MCF 10A (cell line): Measurements from ENCODE around the gene SPANXN1. TPM values are rescaled to one million over a fixed set of nuclear protein-coding genes. Genes with fewer than 3 reads are reported as not detected.
"Not testable (repeated sequence)": the region's sequence is repeated elsewhere in the genome, so short reads cannot be mapped to it uniquely, and the experiment has no call there.

Experiments
- Bru-seq: library from RNA; stranded (reverse); fragments of 400-500 nt; gene quantifications from one replicate; lab custom pipeline; 2021; lab: Mats Ljungman, UMichigan
- BruChase-seq, 2 experiments: library from RNA; stranded (reverse); fragments of 400-500 nt; gene quantifications; one replicate each; lab custom pipeline; 2021; lab: Mats Ljungman, UMichigan
- BruUV-seq: library from RNA; stranded (reverse); fragments of 400-500 nt; replicated peaks from 2 replicates; lab custom pipeline; 2021; lab: Mats Ljungman, UMichigan
- CTCF ChIA-PET: fragments of 300-600 bp; sonication (Branson Sonifier 250); formaldehyde crosslinking; extraction: SDS; loops from one replicate; lab custom pipeline; 2021; ENCODE audit warnings: antibody characterized with exemption, inconsistent platforms; lab: Yijun Ruan, JAX
- POLR2A ChIA-PET: fragments of 300-600, 350-650 bp; sonication (Branson Sonifier 250); formaldehyde crosslinking; extraction: SDS; loops from one replicate; lab custom pipeline; 2020; ENCODE audit warnings: antibody characterized with exemption, inconsistent platforms; lab: Yijun Ruan, JAX
- DNase-seq: peaks from one replicate; pipeline ENCODE4 v3.0.0-alpha.2; 2018; ENCODE audit not compliant: unreplicated experiment
- H3K27ac Mint-ChIP-seq: one replicate; pipeline ENCODE4 v1.8.0; 2022; ENCODE audit warnings: mild to moderate bottlenecking, low read depth, mixed read lengths; ENCODE audit not compliant: unreplicated experiment
- H3K27me3 Mint-ChIP-seq: one replicate; pipeline ENCODE4 v1.8.0; 2022; ENCODE audit warnings: mixed read lengths; ENCODE audit not compliant: insufficient read depth, unreplicated experiment
- H3K36me3 Mint-ChIP-seq: one replicate; pipeline ENCODE4 v1.8.0; 2022; ENCODE audit warnings: mild to moderate bottlenecking, moderate library complexity, mixed read lengths; ENCODE audit not compliant: insufficient read depth, unreplicated experiment
- H3K4me1 Mint-ChIP-seq: one replicate; pipeline ENCODE4 v1.8.0; 2022; ENCODE audit warnings: mixed read lengths; ENCODE audit not compliant: insufficient read depth, unreplicated experiment
- H3K4me3 Mint-ChIP-seq: one replicate; pipeline ENCODE4 v1.8.0; 2022; ENCODE audit warnings: mild to moderate bottlenecking, moderate library complexity, mixed read lengths; ENCODE audit not compliant: unreplicated experiment
- H3K9me3 Mint-ChIP-seq: one replicate; pipeline ENCODE4 v1.8.0; 2022; ENCODE audit warnings: mixed read lengths; ENCODE audit not compliant: unreplicated experiment
- CTCF ChIP-seq: fragments of 200-600 bp; IDR thresholded peaks from one replicate; pipeline ENCODE4 v1.8.0; 2022; ENCODE audit warnings: antibody characterized with exemption, mild to moderate bottlenecking; ENCODE audit not compliant: unreplicated experiment
- intact Hi-C: fragments of 100-400 bp; cut with micrococcal nuclease; formaldehyde crosslinking; loops from 2 replicates; pipeline ENCODE4 v1.14.1; 2022
- long read RNA-seq: library from polyadenylated mRNA; stranded (forward); transcript quantifications from one replicate; pipeline ENCODE4 v2.0.0, GENCODE V29; 2022
- total RNA-seq: library from RNA; stranded (reverse); gene quantifications from 2 replicates; pipeline ENCODE4 v1.2.3, GENCODE V29; 2022

Gene SPANXN1, protein sequence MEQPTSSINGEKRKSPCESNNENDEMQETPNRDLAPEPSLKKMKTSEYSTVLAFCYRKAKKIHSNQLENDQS
- total RNA-seq, result not detected in 2 replicates
- Bru-seq, nascent RNA, result not detected
- BruChase-seq, experiment 1, labeled RNA remaining after a 6-hour chase, result percentile 8 among the genes with signal in this experiment
- BruChase-seq, experiment 2, labeled RNA remaining after a 2-hour chase, result not detected
- long read RNA-seq, result 0 reads

DNA sequence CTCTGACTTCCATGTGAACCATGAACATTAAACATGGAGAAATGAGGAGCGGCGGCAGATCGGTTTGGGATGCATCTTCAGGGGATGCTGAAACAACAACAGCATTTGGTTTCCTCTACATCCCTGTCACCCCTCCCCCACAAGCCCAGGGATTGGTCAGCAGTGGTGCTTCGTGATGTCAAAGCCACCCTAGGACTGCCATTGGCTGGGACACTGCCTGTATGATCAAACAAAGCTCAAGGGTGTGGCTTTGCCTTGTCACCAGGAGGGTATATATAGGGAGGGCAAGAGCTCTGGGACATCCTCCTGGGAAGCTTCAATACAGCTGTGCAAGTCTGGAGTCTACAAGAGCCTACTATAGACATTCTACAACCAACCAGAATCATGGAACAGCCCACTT is at the start of gene SPANXN1:
TSS of gene SPANXN1 (plus strand) at position 301 of the 400 bp plus-strand sequence. CDS start at position 385, 84 bp downstream.
- BruUV-seq, H3K36me3 Mint-ChIP-seq, DNase-seq, H3K4me1 Mint-ChIP-seq, POLR2A ChIA-PET, H3K27ac Mint-ChIP-seq, CTCF ChIA-PET, H3K4me3 Mint-ChIP-seq, intact Hi-C loops, H3K9me3 Mint-ChIP-seq, H3K27me3 Mint-ChIP-seq: not testable (repeated sequence)

DNA sequence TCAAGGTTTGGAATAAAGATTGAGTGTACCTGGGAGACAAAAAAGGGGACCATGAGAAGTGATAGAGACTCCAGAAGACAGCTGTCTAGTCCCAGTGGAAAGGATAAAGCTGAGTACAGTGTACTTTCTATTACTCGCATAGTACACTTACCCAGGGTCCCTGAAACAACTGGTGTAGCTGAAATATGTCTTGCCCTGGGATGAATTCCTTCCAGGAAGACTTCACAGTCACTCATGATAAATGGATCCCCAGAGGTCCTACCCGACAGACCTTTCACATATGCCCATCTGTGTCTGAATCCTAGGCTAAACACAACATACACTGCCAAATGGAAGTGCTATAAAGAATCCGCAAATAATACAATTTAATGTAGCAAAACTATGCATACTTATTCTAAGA is 48.2 kb upstream of the SPANXN1 start:
- H3K36me3 Mint-ChIP-seq, result no peaks in the 10 kb centered on the region
- TF ChIP-seq CTCF, result no peak
- no peak for DNase-seq
- ChIA-PET CTCF (interaction anchor here (0.9 kb wide), 1 partner anchor 9 kb away, joined by 3 read pairs; no protein-coding TSS in a partner anchor), POLR2A (interaction anchor here (0.7 kb wide), 1 partner anchor 71 kb away, joined by 3 read pairs; no protein-coding TSS in a partner anchor)
- H3K27ac Mint-ChIP-seq, result no peak overlapping the region
- H3K27me3 Mint-ChIP-seq, result no peaks in the 10 kb centered on the region
- intact Hi-C loops, result loop anchor here (10.0 kb wide), 1 partner anchor 304 kb away; no protein-coding TSS in a partner anchor
- no TSS peak for BruUV-seq
- peaks cover 8% of the 10 kb centered on the region for H3K9me3 Mint-ChIP-seq
- H3K4me3 Mint-ChIP-seq, result no peak overlapping the region
- peaks cover 12% of the 10 kb centered on the region for H3K4me1 Mint-ChIP-seq

DNA sequence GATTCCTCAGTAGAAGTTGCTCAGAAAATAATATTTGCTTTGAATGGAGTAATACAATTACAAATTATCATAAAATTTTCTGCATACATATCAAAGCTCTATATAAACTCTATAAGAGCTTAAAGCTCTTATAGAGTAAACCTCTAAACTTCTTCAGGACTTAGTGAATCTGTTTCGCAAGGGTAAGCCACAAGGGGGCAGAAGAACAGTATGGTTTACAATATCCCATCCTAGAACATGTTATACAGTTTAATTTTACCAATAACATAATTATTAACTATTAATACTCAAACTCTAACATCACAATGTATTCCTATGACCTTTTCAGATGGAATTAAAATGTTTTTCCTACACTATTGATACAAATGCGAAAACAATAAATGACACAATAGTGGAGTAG is 33.8 kb upstream of the SPANXN1 start:
- H3K4me1 Mint-ChIP-seq, result no peaks in the 10 kb centered on the region
- H3K4me3 Mint-ChIP-seq, result no peak overlapping the region
- H3K27ac Mint-ChIP-seq, result no peak overlapping the region
- ChIA-PET CTCF (interaction anchor here (0.6 to 1.0 kb wide), 6 partner anchors 40 to 1840 kb away, joined by 3 to 5 read pairs (median 3); no protein-coding TSS in a partner anchor), POLR2A (no interaction called here)
- no peaks in the 10 kb centered on the region for H3K36me3 Mint-ChIP-seq
- peaks cover 7% of the 10 kb centered on the region for H3K9me3 Mint-ChIP-seq
- no peaks in the 10 kb centered on the region for H3K27me3 Mint-ChIP-seq
- no TSS peak for BruUV-seq
- peak; percentile 49 for TF ChIP-seq CTCF
- intact Hi-C loops, result loop anchor here (1.0 to 10.0 kb wide), 4 partner anchors 97 to 1011 kb away; no protein-coding TSS in a partner anchor
- DNase-seq, result peak; percentile 65

DNA sequence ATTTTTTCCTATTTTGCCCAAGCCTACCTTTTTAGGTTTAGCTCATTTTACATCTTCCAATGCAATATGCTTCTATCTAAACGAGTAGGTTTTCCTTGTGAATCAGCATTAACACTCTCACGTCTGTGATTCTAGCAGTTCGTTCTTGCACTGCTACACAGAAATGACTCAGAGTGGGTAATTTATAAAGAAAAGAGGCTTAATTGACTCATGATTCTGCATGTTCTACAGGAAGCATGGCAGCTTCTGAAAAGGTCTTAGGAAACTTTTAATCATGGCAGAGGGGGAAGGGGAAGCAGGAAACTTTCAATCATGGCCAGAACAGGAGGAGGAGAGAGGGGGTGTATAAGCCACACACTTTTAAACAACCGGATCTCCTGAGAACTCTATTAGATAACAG is 44.9 kb downstream of the SPANXN1 start:
- Mint-ChIP-seq H3K9me3 (no peaks in the 10 kb centered on the region), H3K36me3 (no peaks in the 10 kb centered on the region), H3K27ac (no peak overlapping the region), H3K4me3 (no peak overlapping the region), H3K4me1 (peaks cover 17% of the 10 kb centered on the region), H3K27me3 (no peaks in the 10 kb centered on the region)
- POLR2A ChIA-PET, result no interaction called here
- BruUV-seq, result no TSS peak
- CTCF ChIA-PET, result no interaction called here
- peak; percentile 50 for DNase-seq
- no peak for TF ChIP-seq CTCF
- intact Hi-C loops, result no loop called here
